Neural crest cell (in vitro differentiated cells): ENCODE measurements around the gene MALT1. TPM values are rescaled to one million over a fixed set of nuclear protein-coding genes. Genes with fewer than 3 reads are reported as not detected.

Source experiments
- DNase-seq: peaks from one replicate; pipeline ENCODE4 v3.0.0; 2021; ENCODE audit warnings: low read depth, mixed read lengths, low spot score
- H3K27ac Mint-ChIP-seq: one replicate; pipeline ENCODE4 v1.8.0; 2021; ENCODE audit warnings: mild to moderate bottlenecking, mixed read lengths; ENCODE audit not compliant: unreplicated experiment
- H3K27me3 Mint-ChIP-seq: 2 replicates; pipeline ENCODE4 v1.8.0; 2021; ENCODE audit warnings: low read depth, mild to moderate bottlenecking, mixed read lengths
- H3K36me3 Mint-ChIP-seq: 2 replicates; pipeline ENCODE4 v1.8.0; 2021; ENCODE audit warnings: low read depth, mild to moderate bottlenecking, mixed read lengths
- H3K4me1 Mint-ChIP-seq: 2 replicates; pipeline ENCODE4 v1.8.0; 2021; ENCODE audit warnings: mixed read lengths
- H3K4me3 Mint-ChIP-seq: one replicate; pipeline ENCODE4 v1.8.0; 2021; ENCODE audit warnings: mild to moderate bottlenecking, mixed read lengths
- H3K9me3 Mint-ChIP-seq: 2 replicates; pipeline ENCODE4 v1.8.0; 2021; ENCODE audit warnings: mixed read lengths
- CTCF ChIP-seq: fragments of 200-600 bp; sonication (generic); conservative IDR thresholded peaks from 2 replicates; pipeline ENCODE4 v1.5.0; 2021; ENCODE audit warnings: antibody characterized with exemption, mild to moderate bottlenecking
- total RNA-seq: library from RNA; stranded (reverse); gene quantifications from 2 replicates; pipeline ENCODE4 v1.2.1, GENCODE V29; 2021

MALT1 gene
- total RNA-seq, 1 donor from 2014 or later, result 17.6 TPM

GRCh38 chr18:58803978-58804377 is 132.7 kb downstream of the MALT1 start:
- no peak overlapping the region for H3K4me3 Mint-ChIP-seq
- H3K4me1 Mint-ChIP-seq, result peaks cover 58% of the 10 kb centered on the region
- peak overlapping the region; percentile 81 for H3K27ac Mint-ChIP-seq
- no peaks in the 10 kb centered on the region for H3K36me3 Mint-ChIP-seq
- no peaks in the 10 kb centered on the region for H3K27me3 Mint-ChIP-seq
- no peak for DNase-seq
- H3K9me3 Mint-ChIP-seq, result peaks cover 2% of the 10 kb centered on the region
- TF ChIP-seq CTCF, result no peak

Other genes with a start within 250 kb of the MALT1 start
- 0.14 TPM in 1 of 2 replicates, not detected in the other for gene ALPK2, start 42.4 kb upstream of the MALT1 start, total RNA-seq
- gene ZNF532, start 193.4 kb downstream of the MALT1 start, total RNA-seq, result 171 and 180 TPM in 2 replicates